ENCODE measurements around the gene ZBTB17. TPM values are rescaled to one million over a fixed set of nuclear protein-coding genes. Genes with fewer than 3 reads are reported as not detected.

ZBTB17 gene
- total RNA-seq, 2 experiments from 2014 or later, result 52.9 to 53.4 TPM

DNA sequence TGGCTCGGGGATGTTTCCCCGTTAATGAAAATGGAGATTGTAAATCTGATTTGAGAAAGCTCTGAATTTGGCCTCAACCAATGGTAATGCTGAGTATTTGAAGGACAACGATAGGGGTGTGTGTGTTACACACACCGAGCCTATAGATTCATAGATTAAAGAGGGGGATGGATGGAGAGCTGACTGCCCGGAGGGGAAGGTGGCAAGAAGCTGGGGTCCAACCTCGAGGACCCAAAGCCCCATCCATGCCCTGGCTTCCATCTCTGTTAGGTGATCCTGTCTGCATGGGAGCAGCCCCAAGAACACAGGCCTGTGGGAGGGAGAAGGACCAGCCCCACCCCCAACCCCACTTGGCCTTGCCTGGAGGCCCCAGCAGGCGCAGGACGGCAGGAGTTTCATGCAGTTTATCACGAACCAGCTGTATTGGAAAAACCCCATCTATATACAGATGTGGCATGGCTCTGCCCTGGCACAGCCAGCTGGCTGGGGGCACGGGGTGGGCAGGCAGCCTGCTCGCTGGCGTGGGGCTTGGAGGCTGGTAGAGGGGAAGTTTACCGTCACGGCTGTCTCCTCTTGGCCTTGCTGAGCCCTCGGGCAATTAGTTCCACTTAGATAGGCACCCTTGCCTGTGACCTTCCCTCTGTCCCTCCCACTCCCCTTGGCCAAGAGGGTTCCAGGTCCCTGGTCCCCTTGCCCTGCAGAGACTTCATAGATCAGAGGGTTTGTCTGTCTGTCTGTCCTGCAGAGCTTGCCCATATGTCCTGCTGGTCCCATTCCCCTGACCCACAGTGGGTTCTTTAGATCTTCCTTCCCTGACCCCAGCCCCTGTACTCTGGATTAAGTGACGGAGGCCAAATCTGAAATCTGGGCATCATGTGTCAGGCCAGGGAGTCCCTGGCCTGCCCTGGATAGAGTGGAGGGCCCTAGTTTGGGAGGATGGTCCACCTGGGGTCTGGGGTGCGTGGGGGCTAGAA lies 38.9 kb upstream of the ZBTB17 start:
- H4K20me1 ChIP-seq (ENCODE audit: insufficient read depth, low read length), result no peaks in the 10 kb centered on the region
- no peak overlapping the region for H3K4me3 ChIP-seq (ENCODE audit: low read depth, low read length, poor library complexity, severe bottlenecking)
- H3K9me3 ChIP-seq (ENCODE audit: low read length), result no peaks in the 10 kb centered on the region
- H3K27ac ChIP-seq (ENCODE audit: low read depth, low read length, poor library complexity, severe bottlenecking), result no peak overlapping the region
- H3K36me3 ChIP-seq (ENCODE audit: insufficient read depth, low read length), result no peaks in the 10 kb centered on the region
- H3K79me2 ChIP-seq (ENCODE audit: insufficient read depth, low read depth, low read length), result no peaks in the 10 kb centered on the region
- peaks cover 21% of the 10 kb centered on the region for H3K4me1 ChIP-seq (ENCODE audit: insufficient read depth, low read length, poor library complexity, severe bottlenecking)
- no peak overlapping the region for H2AFZ ChIP-seq (ENCODE audit: low read length)
- no peaks in the 10 kb centered on the region for H3K9me2 ChIP-seq (ENCODE audit: insufficient read depth, low read length)
- ChIA-PET CTCF (ENCODE audit: unreplicated experiment) (no interaction called here), POLR2A (interaction anchor here (0.5 to 0.6 kb wide), 2 partner anchors 28 to 1148 kb away, joined by 3 read pairs; no protein-coding TSS in a partner anchor)
- no peak overlapping the region; the same call in 1 of the 2 replicates for H3K4me2 ChIP-seq (ENCODE audit: low read length)
- no peak for TF ChIP-seq EZH2phosphoT487 (IDR thresholded peaks at IDR 0.05; ENCODE audit: borderline replicate concordance, low read depth, low read length)
- TF ChIP-seq, protein P1, sequence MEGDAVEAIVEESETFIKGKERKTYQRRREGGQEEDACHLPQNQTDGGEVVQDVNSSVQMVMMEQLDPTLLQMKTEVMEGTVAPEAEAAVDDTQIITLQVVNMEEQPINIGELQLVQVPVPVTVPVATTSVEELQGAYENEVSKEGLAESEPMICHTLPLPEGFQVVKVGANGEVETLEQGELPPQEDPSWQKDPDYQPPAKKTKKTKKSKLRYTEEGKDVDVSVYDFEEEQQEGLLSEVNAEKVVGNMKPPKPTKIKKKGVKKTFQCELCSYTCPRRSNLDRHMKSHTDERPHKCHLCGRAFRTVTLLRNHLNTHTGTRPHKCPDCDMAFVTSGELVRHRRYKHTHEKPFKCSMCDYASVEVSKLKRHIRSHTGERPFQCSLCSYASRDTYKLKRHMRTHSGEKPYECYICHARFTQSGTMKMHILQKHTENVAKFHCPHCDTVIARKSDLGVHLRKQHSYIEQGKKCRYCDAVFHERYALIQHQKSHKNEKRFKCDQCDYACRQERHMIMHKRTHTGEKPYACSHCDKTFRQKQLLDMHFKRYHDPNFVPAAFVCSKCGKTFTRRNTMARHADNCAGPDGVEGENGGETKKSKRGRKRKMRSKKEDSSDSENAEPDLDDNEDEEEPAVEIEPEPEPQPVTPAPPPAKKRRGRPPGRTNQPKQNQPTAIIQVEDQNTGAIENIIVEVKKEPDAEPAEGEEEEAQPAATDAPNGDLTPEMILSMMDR (conservative IDR thresholded peaks at IDR 0.05; ENCODE audit: low read length), result no peak
- BruUV-seq (replicated peaks), result no TSS peak
- intact Hi-C loops (cut with micrococcal nuclease; ENCODE audit: unreplicated experiment), result no loop called here
- no peak for DNase-seq (ENCODE audit: low spot score)

- H3K36me3 ChIP-seq (ENCODE audit: insufficient read depth, low read length), result no peaks in the 10 kb centered on the region
- peaks cover 21% of the 10 kb centered on the region for H3K4me1 ChIP-seq (ENCODE audit: insufficient read depth, low read length, poor library complexity, severe bottlenecking)
- TF ChIP-seq EZH2phosphoT487 (IDR thresholded peaks at IDR 0.05; ENCODE audit: borderline replicate concordance, low read depth, low read length), result no peak
- TF ChIP-seq, protein P1 (conservative IDR thresholded peaks at IDR 0.05; ENCODE audit: low read length), result no peak
- H2AFZ ChIP-seq (ENCODE audit: low read length), result no peak overlapping the region
- H3K79me2 ChIP-seq (ENCODE audit: insufficient read depth, low read depth, low read length), result no peaks in the 10 kb centered on the region
- no peak overlapping the region for H3K27ac ChIP-seq (ENCODE audit: low read depth, low read length, poor library complexity, severe bottlenecking)
- BruUV-seq (replicated peaks), result no TSS peak
- no peaks in the 10 kb centered on the region for H3K9me2 ChIP-seq (ENCODE audit: insufficient read depth, low read length)
- H3K4me2 ChIP-seq (ENCODE audit: low read length), result no peak overlapping the region
- H3K9me3 ChIP-seq (ENCODE audit: low read length), result no peaks in the 10 kb centered on the region
- no peaks in the 10 kb centered on the region for H4K20me1 ChIP-seq (ENCODE audit: insufficient read depth, low read length)
- ChIA-PET CTCF (ENCODE audit: unreplicated experiment) (no interaction called here), POLR2A (interaction anchor here (1.0 kb wide), 1 partner anchor 32 kb away, joined by 3 read pairs; no protein-coding TSS in a partner anchor)
- intact Hi-C loops (cut with micrococcal nuclease; ENCODE audit: unreplicated experiment), result no loop called here
- DNase-seq (ENCODE audit: low spot score), result no peak
- no peak overlapping the region for H3K4me3 ChIP-seq (ENCODE audit: low read depth, low read length, poor library complexity, severe bottlenecking)
Measured at GRCh38 chr1:16013908-16014258, 38.0 kb upstream of the ZBTB17 start.

Measured in OCI-LY7 (cell line).